DOHH2 (cell line): ENCODE results near the gene SPATA33.
"Not testable (repeated sequence)": the region's sequence is repeated elsewhere in the genome, so short reads cannot be mapped to it uniquely, and the experiment has no call there.

Experiments
- EZH2phosphoT487 ChIP-seq: fragments of 200-600 bp; sonication (generic); IDR thresholded peaks from 2 replicates; pipeline ENCODE4 v1.6.1; 2017; ENCODE audit warnings: borderline replicate concordance, mild to moderate bottlenecking, antibody characterized with exemption, low read length, moderate library complexity, mixed read lengths
- TF ChIP-seq, protein P1 (sequence below): fragments of 200-600 bp; sonication (generic); IDR thresholded peaks from one replicate; pipeline ENCODE4 v1.5.1; 2014; ENCODE audit warnings: antibody characterized with exemption, mild to moderate bottlenecking, low read depth, low read length; ENCODE audit not compliant: poor library complexity, severe bottlenecking

DNA sequence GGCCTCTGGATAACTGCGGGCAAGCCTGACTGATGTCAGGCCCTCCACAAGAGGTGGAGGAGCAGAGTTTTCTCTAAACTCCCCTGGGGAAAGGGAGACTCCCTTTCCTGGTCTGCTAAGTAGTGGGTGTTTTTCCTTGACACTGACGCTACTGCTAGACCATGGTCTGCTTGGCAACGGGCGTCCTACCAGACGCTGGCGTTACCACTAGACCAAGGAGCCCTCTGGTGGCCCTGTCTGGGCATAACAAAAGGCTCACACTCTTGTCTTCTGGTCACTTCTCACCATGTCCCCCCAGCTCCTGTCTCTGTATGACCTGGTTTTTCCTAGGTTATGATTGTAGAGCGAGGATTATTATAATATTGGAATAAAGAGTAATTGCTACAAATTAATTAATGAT is 9.4 kb downstream of the SPATA33 start:
- TF ChIP-seq, protein P1, sequence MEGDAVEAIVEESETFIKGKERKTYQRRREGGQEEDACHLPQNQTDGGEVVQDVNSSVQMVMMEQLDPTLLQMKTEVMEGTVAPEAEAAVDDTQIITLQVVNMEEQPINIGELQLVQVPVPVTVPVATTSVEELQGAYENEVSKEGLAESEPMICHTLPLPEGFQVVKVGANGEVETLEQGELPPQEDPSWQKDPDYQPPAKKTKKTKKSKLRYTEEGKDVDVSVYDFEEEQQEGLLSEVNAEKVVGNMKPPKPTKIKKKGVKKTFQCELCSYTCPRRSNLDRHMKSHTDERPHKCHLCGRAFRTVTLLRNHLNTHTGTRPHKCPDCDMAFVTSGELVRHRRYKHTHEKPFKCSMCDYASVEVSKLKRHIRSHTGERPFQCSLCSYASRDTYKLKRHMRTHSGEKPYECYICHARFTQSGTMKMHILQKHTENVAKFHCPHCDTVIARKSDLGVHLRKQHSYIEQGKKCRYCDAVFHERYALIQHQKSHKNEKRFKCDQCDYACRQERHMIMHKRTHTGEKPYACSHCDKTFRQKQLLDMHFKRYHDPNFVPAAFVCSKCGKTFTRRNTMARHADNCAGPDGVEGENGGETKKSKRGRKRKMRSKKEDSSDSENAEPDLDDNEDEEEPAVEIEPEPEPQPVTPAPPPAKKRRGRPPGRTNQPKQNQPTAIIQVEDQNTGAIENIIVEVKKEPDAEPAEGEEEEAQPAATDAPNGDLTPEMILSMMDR: peak; percentile 50
- TF ChIP-seq EZH2phosphoT487: not testable (repeated sequence)
